Hematopoietic multipotent progenitor cell treated with erythropoietin and hydrocortisone succinate and interleukin-3 and kit ligand, for 8 days (in vitro differentiated cells): Measurements from ENCODE around the gene CHCHD3.

Experiments
- DNase-seq: peaks from one replicate; pipeline ENCODE4 v3.0.0-alpha.2; 2015

The CHCHD3 gene

GRCh38 chr7:133077394-133077793 is 4.5 kb downstream of the CHCHD3 start:
- no peak for DNase-seq

- no peak for DNase-seq
Observed at GRCh38 chr7:133076142-133076541, 5.7 kb downstream of the CHCHD3 start.

- DNase-seq, result no peak
Observed at GRCh38 chr7:133071506-133071905, 10.4 kb downstream of the CHCHD3 start.

GRCh38 chr7:133070562-133070961 is 11.3 kb downstream of the CHCHD3 start:
- DNase-seq, result no peak

GRCh38 chr7:133065301-133065700 is 16.6 kb downstream of the CHCHD3 start:
- no peak for DNase-seq

- no peak for DNase-seq
Observed at GRCh38 chr7:133064082-133064820, 17.6 kb downstream of the CHCHD3 start.

- no peak for DNase-seq
Observed at GRCh38 chr7:133061792-133062191, 20.1 kb downstream of the CHCHD3 start.

- DNase-seq, result no peak
Observed at GRCh38 chr7:133061357-133061756, 20.5 kb downstream of the CHCHD3 start.

GRCh38 chr7:133060004-133060403 is 21.9 kb downstream of the CHCHD3 start:
- no peak for DNase-seq

- no peak for DNase-seq
Observed at GRCh38 chr7:133059263-133059662, 22.6 kb downstream of the CHCHD3 start.

GRCh38 chr7:133056370-133057238 is 25.3 kb downstream of the CHCHD3 start:
- no peak for DNase-seq

GRCh38 chr7:133054162-133054840 is 27.6 kb downstream of the CHCHD3 start:
- DNase-seq, result no peak

GRCh38 chr7:133053321-133053891 is 28.5 kb downstream of the CHCHD3 start:
- no peak for DNase-seq

GRCh38 chr7:133052826-133053225 is 29.1 kb downstream of the CHCHD3 start:
- DNase-seq, result no peak

GRCh38 chr7:133052401-133052756 is 29.5 kb downstream of the CHCHD3 start:
- DNase-seq, result no peak

- DNase-seq, result no peak
Observed at GRCh38 chr7:133051719-133052400, 30.0 kb downstream of the CHCHD3 start.

GRCh38 chr7:133051066-133051465 is 30.8 kb downstream of the CHCHD3 start:
- DNase-seq, result peak; percentile 78

GRCh38 chr7:133050200-133050995 is 31.5 kb downstream of the CHCHD3 start:
- DNase-seq, result no peak

- DNase-seq, result no peak
Observed at GRCh38 chr7:133048589-133048988, 33.3 kb downstream of the CHCHD3 start.

- no peak for DNase-seq
Observed at GRCh38 chr7:133047321-133047720, 34.6 kb downstream of the CHCHD3 start.

GRCh38 chr7:133044722-133045473 is 37.0 kb downstream of the CHCHD3 start:
- DNase-seq, result no peak
